H1 (cell line): ENCODE measurements around the gene ANKRD60. TPM values are rescaled to one million over a fixed set of nuclear protein-coding genes. Genes with fewer than 3 reads are reported as not detected.

Experiments used
- CTCF ChIA-PET: fragments of 300-600 bp; sonication (Branson Sonifier 250); formaldehyde crosslinking; loops from one replicate; lab custom pipeline; 2021; ENCODE audit not compliant: partially characterized antibody; lab: Charles Lee
- POLR2A ChIA-PET: fragments of 300-600 bp; sonication (Branson Sonifier 250); formaldehyde crosslinking; loops from one replicate; lab custom pipeline; 2021; ENCODE audit warnings: inconsistent platforms; ENCODE audit not compliant: partially characterized antibody; lab: Charles Lee
- DNase-seq, 2 experiments: peaks; one replicate each; pipeline versions ENCODE4 v3.0.0 to v3.0.0-alpha.2; 2010 to 2022; ENCODE audit warnings: low spot score in 2 of 2, low read depth in 1 of 2, mixed read lengths in 1 of 2
- FAIRE-seq: peaks from 2 replicates; lab custom pipeline; 2011; peaks lifted over from hg19 to GRCh38; lab: Jason Lieb, UNC
- H2AFZ ChIP-seq: 2 replicates; pipeline ENCODE4 v1.8.1; 2012; ENCODE audit warnings: low read length, inconsistent platforms
- H2AK5ac ChIP-seq: 2 replicates; pipeline ENCODE4 v1.6.1; 2013; ENCODE audit warnings: low read depth, low read length
- H2BK120ac ChIP-seq: replicated peaks from 2 replicates; pipeline ENCODE3; 2013; ENCODE audit warnings: low read depth, low read length, inconsistent platforms
- H2BK12ac ChIP-seq: 2 replicates; pipeline ENCODE4 v1.6.1; 2013; ENCODE audit warnings: low read depth, low read length
- H2BK15ac ChIP-seq: 2 replicates; pipeline ENCODE4 v1.6.1; 2013; ENCODE audit warnings: low read length
- H2BK20ac ChIP-seq: 2 replicates; pipeline ENCODE4 v1.6.1; 2013; ENCODE audit warnings: low read length
- H2BK5ac ChIP-seq: 2 replicates; pipeline ENCODE4 v1.6.1; 2013; ENCODE audit warnings: low read depth, low read length
- H3K14ac ChIP-seq: 2 replicates; pipeline ENCODE4 v1.6.1; 2013; ENCODE audit warnings: inconsistent platforms; ENCODE audit not compliant: insufficient read length
- H3K18ac ChIP-seq: 2 replicates; pipeline ENCODE4 v1.6.1; 2013; ENCODE audit warnings: low read length; ENCODE audit errors: extremely low read depth
- H3K23ac ChIP-seq: 2 replicates; pipeline ENCODE4 v1.6.1; 2013; ENCODE audit warnings: inconsistent platforms; ENCODE audit not compliant: insufficient read length
- H3K23me2 ChIP-seq: 2 replicates; pipeline ENCODE4 v1.6.1; 2013; ENCODE audit warnings: low read depth, low read length
- H3K27ac ChIP-seq: 2 replicates; pipeline ENCODE4 v1.6.1; 2011; ENCODE audit warnings: low read depth, low read length, inconsistent platforms
- H3K27me3 ChIP-seq, 4 experiments: replicated peaks in 1 of 4; 1 replicate in 1 of 4; 2 replicates in 3 of 4; pipeline versions ENCODE4 v1.6.1 to v1.8.1; 2011 to 2013; ENCODE audit warnings: low read length in 3 of 4, mild to moderate bottlenecking in 3 of 4, inconsistent platforms in 2 of 4, mixed read lengths in 2 of 4, moderate library complexity in 1 of 4; ENCODE audit not compliant: control insufficient read depth in 3 of 4, insufficient read depth in 3 of 4; ENCODE audit errors: extremely low read depth in 1 of 4
- H3K36me3 ChIP-seq, 4 experiments: 2 replicates each; pipeline versions ENCODE4 v1.6.1 to v1.8.1; 2011 to 2013; ENCODE audit warnings: mild to moderate bottlenecking in 4 of 4, low read length in 3 of 4, moderate library complexity in 2 of 4, control low read depth in 1 of 4, inconsistent platforms in 1 of 4; ENCODE audit not compliant: insufficient read depth in 4 of 4, control insufficient read depth in 2 of 4
- H3K4ac ChIP-seq: replicated peaks from 2 replicates; pipeline ENCODE3; 2013; ENCODE audit warnings: low read length, low read depth, mixed read lengths, inconsistent platforms; ENCODE audit not compliant: insufficient read length
- H3K4me1 ChIP-seq, 4 experiments: replicated peaks in 1 of 4; 1 replicate in 1 of 4; 2 replicates in 3 of 4; pipeline versions ENCODE4 v1.6.1 to v1.8.1; 2011 to 2013; ENCODE audit warnings: low read length in 3 of 4, inconsistent platforms in 2 of 4, mixed read lengths in 1 of 4; ENCODE audit not compliant: insufficient read depth in 4 of 4, control insufficient read depth in 3 of 4
- H3K4me2 ChIP-seq, 2 experiments: 2 replicates each; pipeline versions ENCODE4 v1.6.1 to v1.8.1; 2011 to 2013; ENCODE audit warnings: low read depth in 2 of 2, low read length in 2 of 2, control low read depth in 1 of 2, inconsistent platforms in 1 of 2, mild to moderate bottlenecking in 1 of 2; ENCODE audit not compliant: insufficient read depth in 1 of 2
- H3K4me3 ChIP-seq, 4 experiments: fragments of 200-600, 300-600 bp in 1 of 4; sonication (generic), shearing (Covaris generic), sonication (Bioruptor Twin) in 1 of 4; 2 replicates each; pipeline versions ENCODE4 v1.5.1 to v1.8.1; 2011 to 2016; ENCODE audit warnings: low read length in 4 of 4, low read depth in 3 of 4, control low read depth in 2 of 4, inconsistent platforms in 2 of 4, mild to moderate bottlenecking in 2 of 4, mixed read lengths in 1 of 4, moderate library complexity in 1 of 4; ENCODE audit not compliant: insufficient read depth in 2 of 4; ENCODE audit errors: extremely low read depth in 1 of 4
- H3K56ac ChIP-seq: replicated peaks from 2 replicates; pipeline ENCODE3; 2013; ENCODE audit warnings: low read depth, mild to moderate bottlenecking, mixed read lengths, low read length, inconsistent platforms; ENCODE audit not compliant: insufficient read length
- H3K79me1 ChIP-seq: 2 replicates; pipeline ENCODE4 v1.6.1; 2013; ENCODE audit warnings: low read depth, low read length, control low read depth
- H3K79me2 ChIP-seq, 2 experiments: 2 replicates each; pipeline versions ENCODE4 v1.6.1 to v1.8.1; 2012 to 2013; ENCODE audit warnings: low read length in 2 of 2, mild to moderate bottlenecking in 2 of 2, inconsistent platforms in 1 of 2; ENCODE audit not compliant: insufficient read depth in 2 of 2, control insufficient read depth in 1 of 2
- H3K9ac ChIP-seq, 4 experiments: replicated peaks in 1 of 4; 1 replicate in 1 of 4; 2 replicates in 3 of 4; pipeline versions ENCODE4 v1.6.1 to v1.8.1; 2011 to 2013; ENCODE audit warnings: low read depth in 3 of 4, low read length in 3 of 4, control low read depth in 2 of 4, mild to moderate bottlenecking in 2 of 4, moderate library complexity in 2 of 4, inconsistent platforms in 1 of 4; ENCODE audit errors: extremely low read depth in 1 of 4
- H3K9me3 ChIP-seq, 2 experiments: 2 replicates each; pipeline versions ENCODE4 v1.6.1 to v1.8.1; 2012 to 2013; ENCODE audit warnings: mild to moderate bottlenecking in 2 of 2, moderate library complexity in 2 of 2, control low read depth in 1 of 2, inconsistent platforms in 1 of 2, low read depth in 1 of 2, low read length in 1 of 2, mixed read lengths in 1 of 2; ENCODE audit not compliant: insufficient read depth in 2 of 2
- H4K20me1 ChIP-seq, 2 experiments: replicated peaks in 1 of 2; 2 replicates each; pipeline versions ENCODE3 to v1.8.1; 2011 to 2013; ENCODE audit warnings: inconsistent platforms in 2 of 2, low read length in 2 of 2, mild to moderate bottlenecking in 1 of 2; ENCODE audit not compliant: insufficient read depth in 2 of 2, control insufficient read depth in 1 of 2
- H4K5ac ChIP-seq: 2 replicates; pipeline ENCODE4 v1.6.1; 2013; ENCODE audit warnings: low read length, low read depth, mixed read lengths, inconsistent platforms; ENCODE audit not compliant: insufficient read length
- H4K8ac ChIP-seq: 2 replicates; pipeline ENCODE4 v1.8.0; 2013; ENCODE audit warnings: mild to moderate bottlenecking, moderate library complexity, low read length, inconsistent platforms; ENCODE audit not compliant: insufficient read depth; ENCODE audit errors: extremely low read depth
- H4K91ac ChIP-seq: replicated peaks from 2 replicates; pipeline ENCODE3; 2013; ENCODE audit warnings: low read length, mixed read lengths, inconsistent platforms; ENCODE audit not compliant: insufficient read length
- ASH2L ChIP-seq: fragments of 200-600, 300-600 bp; sonication (generic); IDR thresholded peaks from one replicate; pipeline ENCODE4 v1.7.1; 2017; ENCODE audit warnings: low read length
- PHF8 ChIP-seq: fragments of 200-600 bp; sonication (generic); conservative IDR thresholded peaks from 2 replicates; pipeline ENCODE4 v1.7.1; 2012; ENCODE audit warnings: low read depth, mild to moderate bottlenecking, inconsistent platforms, low read length, moderate library complexity
- SP2 ChIP-seq: IDR thresholded peaks from 2 replicates; pipeline ENCODE4 v1.6.1; 2012; ENCODE audit warnings: mild to moderate bottlenecking, low read length, inconsistent platforms
- WGBS, 2 experiments: shearing (Covaris generic) in 1 of 2; methylation state at CpG; one replicate each; pipeline versions ENCODE4 v1.1.6 to v1.1.7; 2013 to 2015; ENCODE audit warnings: low lambda C conversion rate in 2 of 2, mixed read lengths in 2 of 2, inconsistent platforms in 1 of 2, low coverage in 1 of 2, missing lambda C conversion rate in 1 of 2; ENCODE audit not compliant: insufficient replicate concordance in 2 of 2, insufficient coverage in 1 of 2, insufficient read length in 1 of 2; ENCODE audit errors: extremely low coverage in 1 of 2, missing lambda C conversion rate in 1 of 2; 5-methylcytosine and 5-hydroxymethylcytosine counted together
- polyA plus RNA-seq, 7 experiments: library from polyadenylated mRNA; depleted of rRNA in 3 of 7; stranded (reverse) in 5 of 7; unstranded in 2 of 7; fragments of >200 nt in 5 of 7; fragments of 200-250 nt in 2 of 7; gene quantifications; 1 replicate in 5 of 7; 2 replicates in 1 of 7; 4 replicates in 1 of 7; pipeline versions ENCODE4 v1.2.1 to v1.2.3, GENCODE V29; 2011 to 2013; ENCODE audit warnings: missing spikeins in 2 of 7, mixed read lengths in 2 of 7
- total RNA-seq: library from RNA; stranded (reverse); fragmentation: NEBNext Ultra II Directional; extraction: Animal tissue kit (Norgen Biotek cat#: 25700); gene quantifications from 2 replicates; pipeline ENCODE4 v1.2.1, GENCODE V29; 2021
- TF ChIP-seq, protein P1 (sequence below): IDR thresholded peaks from 2 replicates; pipeline ENCODE4 v1.6.1; 2011; ENCODE audit warnings: low read length, improper control_type of control experiment
- TF ChIP-seq, protein P2 (sequence below): IDR thresholded peaks from 2 replicates; pipeline ENCODE4 v1.6.1; 2012; ENCODE audit warnings: inconsistent platforms

The ANKRD60 gene
- total and polyA plus RNA-seq, 2 of the 8 experiments (the other 6 are each of a cell fraction or from before 2014, with no cell fraction given), result not detected

DNA sequence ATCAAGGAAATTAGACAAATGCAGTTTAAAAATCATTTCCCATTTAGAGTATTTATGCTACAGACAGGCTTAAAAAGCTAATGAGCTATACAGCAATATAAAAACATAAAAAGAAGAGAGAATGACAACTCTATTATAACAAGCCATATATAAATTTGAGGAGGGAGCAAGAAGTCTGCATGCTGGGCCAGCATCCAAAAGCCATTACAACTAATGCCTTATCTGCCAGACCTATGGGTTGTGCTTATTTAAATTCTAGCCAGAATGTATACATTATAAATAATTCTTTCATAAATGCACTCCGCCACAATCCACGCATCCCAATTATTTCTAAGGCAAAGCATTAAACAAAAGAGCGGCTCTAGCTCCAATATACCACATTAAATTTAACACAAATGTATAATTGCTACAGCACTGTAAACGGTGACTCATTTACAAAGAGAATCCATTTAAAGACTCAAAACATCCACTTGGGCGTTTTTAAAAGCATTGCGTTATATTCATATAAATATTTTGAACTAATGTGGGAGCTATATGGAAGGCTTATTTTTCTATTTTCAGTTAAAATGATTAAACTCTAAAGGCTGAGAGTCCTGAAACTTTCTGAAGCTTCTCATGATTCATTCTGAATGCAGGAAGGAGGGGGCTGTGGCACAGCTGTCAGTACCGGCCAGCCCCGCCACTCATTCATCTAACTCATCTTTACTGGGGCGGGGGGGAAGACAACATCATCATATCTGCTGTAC lies 43.3 kb upstream of the ANKRD60 start:
- no peaks in the 10 kb centered on the region for H3K9me3 ChIP-seq
- H2AK5ac ChIP-seq, result no peak overlapping the region
- H3K4me1 ChIP-seq, result peaks cover 0 to 6% (median 0%) of the 10 kb centered on the region in 4 experiments; a peak in 1 of 7 replicates
- DNase-seq (no peak), FAIRE-seq (no peak)
- no peaks in the 10 kb centered on the region; a peak in 2 of 8 replicates for H3K36me3 ChIP-seq
- H3K4me2 ChIP-seq, result no peak overlapping the region
- ChIA-PET CTCF (interaction anchor here (0.6 to 1.3 kb wide), 3 partner anchors 24 to 240 kb away, joined by 3 read pairs; no protein-coding TSS in a partner anchor), POLR2A (interaction anchor here (0.6 to 0.7 kb wide), 2 partner anchors 187 to 381 kb away, joined by 3 to 5 read pairs; no protein-coding TSS in a partner anchor)
- H3K27me3 ChIP-seq, result no peaks in the 10 kb centered on the region
- H3K23ac ChIP-seq, result no peak overlapping the region
- no peak overlapping the region for H2BK5ac ChIP-seq
- no peak overlapping the region for H3K4me3 ChIP-seq
- H3K4ac ChIP-seq, result no peak overlapping the region
- H3K79me2 ChIP-seq, result 0 out of 4 replicates have a peak, but pooled peaks cover 0 to 3% of the 10 kb centered on the region in 2 experiments
- no peak overlapping the region for H3K14ac ChIP-seq
- no peak overlapping the region for H4K8ac ChIP-seq
- H4K5ac ChIP-seq, result no peak overlapping the region
- H2AFZ ChIP-seq, result no peak overlapping the region
- no peak overlapping the region for H2BK120ac ChIP-seq
- H3K56ac ChIP-seq, result no peak overlapping the region
- H2BK15ac ChIP-seq, result no peak overlapping the region
- TF ChIP-seq, protein P1, sequence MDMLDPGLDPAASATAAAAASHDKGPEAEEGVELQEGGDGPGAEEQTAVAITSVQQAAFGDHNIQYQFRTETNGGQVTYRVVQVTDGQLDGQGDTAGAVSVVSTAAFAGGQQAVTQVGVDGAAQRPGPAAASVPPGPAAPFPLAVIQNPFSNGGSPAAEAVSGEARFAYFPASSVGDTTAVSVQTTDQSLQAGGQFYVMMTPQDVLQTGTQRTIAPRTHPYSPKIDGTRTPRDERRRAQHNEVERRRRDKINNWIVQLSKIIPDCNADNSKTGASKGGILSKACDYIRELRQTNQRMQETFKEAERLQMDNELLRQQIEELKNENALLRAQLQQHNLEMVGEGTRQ, result no peak
- no peak for TF ChIP-seq ASH2L
- TF ChIP-seq, protein P2, sequence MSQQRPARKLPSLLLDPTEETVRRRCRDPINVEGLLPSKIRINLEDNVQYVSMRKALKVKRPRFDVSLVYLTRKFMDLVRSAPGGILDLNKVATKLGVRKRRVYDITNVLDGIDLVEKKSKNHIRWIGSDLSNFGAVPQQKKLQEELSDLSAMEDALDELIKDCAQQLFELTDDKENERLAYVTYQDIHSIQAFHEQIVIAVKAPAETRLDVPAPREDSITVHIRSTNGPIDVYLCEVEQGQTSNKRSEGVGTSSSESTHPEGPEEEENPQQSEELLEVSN, result no peak
- TF ChIP-seq SP2, result no peak
- no peak for TF ChIP-seq PHF8
- TF ChIP-seq, all 59 proteins: peak for 0
- peaks cover 2 to 5% of the 10 kb centered on the region in 2 experiments for H4K20me1 ChIP-seq
- H3K18ac ChIP-seq, result no peak overlapping the region
- no peak overlapping the region for H3K9ac ChIP-seq
- H3K23me2 ChIP-seq, result no peaks in the 10 kb centered on the region; the same call in 1 of the 2 replicates
- 94% methylated on average over 9 of the region's 9 CpGs; no CpG with 5 or more reads in 1 of the 2 experiments for WGBS, 2 experiments
- no peak overlapping the region for H2BK20ac ChIP-seq
- no peak overlapping the region for H3K27ac ChIP-seq
- no peak overlapping the region for H2BK12ac ChIP-seq
- no peak overlapping the region for H4K91ac ChIP-seq
- H3K79me1 ChIP-seq, result peaks cover 2% of the 10 kb centered on the region; the same call in 1 of the 2 replicates
